Type B pancreatic cell (in vitro differentiated cells): ENCODE data around the gene CAPN10. TPM values are rescaled to one million over a fixed set of nuclear protein-coding genes. Genes with fewer than 3 reads are reported as not detected.
"Not testable (repeated sequence)": the region's sequence is repeated elsewhere in the genome, so short reads cannot be mapped to it uniquely, and the experiment has no call there.

Source experiments
- DNase-seq: peaks from one replicate; pipeline ENCODE4 v3.0.0; 2021; ENCODE audit warnings: mixed read lengths; ENCODE audit not compliant: unreplicated experiment; ENCODE audit errors: extremely low spot score
- H3K27ac Mint-ChIP-seq: 2 replicates; pipeline ENCODE4 v1.8.0; 2021; ENCODE audit warnings: mild to moderate bottlenecking, mixed read lengths
- H3K27me3 Mint-ChIP-seq: 2 replicates; pipeline ENCODE4 v1.8.0; 2021; ENCODE audit warnings: mixed read lengths
- H3K36me3 Mint-ChIP-seq: 2 replicates; pipeline ENCODE4 v1.8.0; 2021; ENCODE audit warnings: mixed read lengths
- H3K4me1 Mint-ChIP-seq: one replicate; pipeline ENCODE4 v1.8.0; 2021; ENCODE audit warnings: mixed read lengths; ENCODE audit not compliant: unreplicated experiment
- H3K4me3 Mint-ChIP-seq: 2 replicates; pipeline ENCODE4 v1.8.0; 2021; ENCODE audit warnings: mild to moderate bottlenecking, mixed read lengths
- H3K9me3 Mint-ChIP-seq: 2 replicates; pipeline ENCODE4 v1.8.0; 2021; ENCODE audit warnings: mixed read lengths
- CTCF ChIP-seq: fragments of 200-600 bp; sonication (generic); conservative IDR thresholded peaks from 2 replicates; pipeline ENCODE4 v1.5.0; 2021; ENCODE audit warnings: antibody characterized with exemption, mild to moderate bottlenecking
- long read RNA-seq: library from polyadenylated mRNA; unstranded; transcript quantifications from one replicate; pipeline ENCODE4 v2.0.0, GENCODE V29; 2020
- total RNA-seq: library from RNA; stranded (reverse); gene quantifications from 2 replicates; pipeline ENCODE4 v1.2.1, GENCODE V29; 2021; ENCODE audit warnings: low replicate concordance

The CAPN10 gene
- total RNA-seq, result 36.3 and 55.2 TPM in 2 replicates
- long read RNA-seq, result 0 reads

GRCh38 chr2:240586198-240586918, at the start of gene CAPN10:
Gene CAPN10 (plus strand): TSS chr2:240586734. CDS start chr2:240586912, 178 bp downstream.
- Mint-ChIP-seq H3K4me1 (peaks cover 28% of the 10 kb centered on the region), H3K9me3 (no peaks in the 10 kb centered on the region), H3K27ac (peak within 1 kb of the TSS; percentile 94), H3K36me3 (peaks cover 15% of the 10 kb centered on the region), H3K27me3 (no peaks in the 10 kb centered on the region), H3K4me3 (peak within 1 kb of the TSS; percentile 98)
- no peak for TF ChIP-seq CTCF
- DNase-seq, result peak; percentile 97

- Mint-ChIP-seq H3K27ac (no peak overlapping the region), H3K36me3 (peaks cover 41% of the 10 kb centered on the region), H3K4me3 (no peak overlapping the region), H3K9me3 (no peaks in the 10 kb centered on the region), H3K4me1 (no peaks in the 10 kb centered on the region), H3K27me3 (no peaks in the 10 kb centered on the region)
- peak; percentile 60 for DNase-seq
- no peak for TF ChIP-seq CTCF
Measured at GRCh38 chr2:240538031-240538780, 48.3 kb upstream of the CAPN10 start.

GRCh38 chr2:240539101-240539500, 47.4 kb upstream of the CAPN10 start:
- not testable (repeated sequence) for H3K4me1 Mint-ChIP-seq, H3K27ac Mint-ChIP-seq, H3K9me3 Mint-ChIP-seq, H3K27me3 Mint-ChIP-seq, H3K4me3 Mint-ChIP-seq
- peaks cover 42% of the 10 kb centered on the region for H3K36me3 Mint-ChIP-seq
- peak; percentile 29 for DNase-seq

- Mint-ChIP-seq H3K27me3 (no peaks in the 10 kb centered on the region), H3K36me3 (peaks cover 44% of the 10 kb centered on the region), H3K9me3 (peaks cover 7% of the 10 kb centered on the region), H3K4me1 (no peaks in the 10 kb centered on the region), H3K4me3 (no peak overlapping the region), H3K27ac (no peak overlapping the region)
- peak; percentile 7 for DNase-seq
- TF ChIP-seq CTCF, result no peak
Measured at GRCh38 chr2:240539906-240540305, 46.6 kb upstream of the CAPN10 start.

GRCh38 chr2:240551288-240551687, 35.2 kb upstream of the CAPN10 start:
- Mint-ChIP-seq H3K4me3 (no peak overlapping the region), H3K4me1 (no peaks in the 10 kb centered on the region), H3K36me3 (peaks cover 14% of the 10 kb centered on the region), H3K27ac (no peak overlapping the region), H3K9me3 (peaks cover 4% of the 10 kb centered on the region), H3K27me3 (no peaks in the 10 kb centered on the region)
- DNase-seq, result peak; percentile 18
- no peak for TF ChIP-seq CTCF

- no peaks in the 10 kb centered on the region for H3K27me3 Mint-ChIP-seq
- TF ChIP-seq CTCF, result no peak
Measured at GRCh38 chr2:240551811-240552210, 34.7 kb upstream of the CAPN10 start.

More at GRCh38 chr2:240551811-240552210, 34.7 kb upstream of the CAPN10 start:
- H3K36me3 Mint-ChIP-seq, result peaks cover 14% of the 10 kb centered on the region
- no peak overlapping the region for H3K4me3 Mint-ChIP-seq
- no peak overlapping the region for H3K27ac Mint-ChIP-seq
- no peak for DNase-seq
- H3K4me1 Mint-ChIP-seq, result no peaks in the 10 kb centered on the region
- H3K9me3 Mint-ChIP-seq, result peaks cover 4% of the 10 kb centered on the region
